ENCODE data around the gene PCMT1.

PCMT1 gene

DNA sequence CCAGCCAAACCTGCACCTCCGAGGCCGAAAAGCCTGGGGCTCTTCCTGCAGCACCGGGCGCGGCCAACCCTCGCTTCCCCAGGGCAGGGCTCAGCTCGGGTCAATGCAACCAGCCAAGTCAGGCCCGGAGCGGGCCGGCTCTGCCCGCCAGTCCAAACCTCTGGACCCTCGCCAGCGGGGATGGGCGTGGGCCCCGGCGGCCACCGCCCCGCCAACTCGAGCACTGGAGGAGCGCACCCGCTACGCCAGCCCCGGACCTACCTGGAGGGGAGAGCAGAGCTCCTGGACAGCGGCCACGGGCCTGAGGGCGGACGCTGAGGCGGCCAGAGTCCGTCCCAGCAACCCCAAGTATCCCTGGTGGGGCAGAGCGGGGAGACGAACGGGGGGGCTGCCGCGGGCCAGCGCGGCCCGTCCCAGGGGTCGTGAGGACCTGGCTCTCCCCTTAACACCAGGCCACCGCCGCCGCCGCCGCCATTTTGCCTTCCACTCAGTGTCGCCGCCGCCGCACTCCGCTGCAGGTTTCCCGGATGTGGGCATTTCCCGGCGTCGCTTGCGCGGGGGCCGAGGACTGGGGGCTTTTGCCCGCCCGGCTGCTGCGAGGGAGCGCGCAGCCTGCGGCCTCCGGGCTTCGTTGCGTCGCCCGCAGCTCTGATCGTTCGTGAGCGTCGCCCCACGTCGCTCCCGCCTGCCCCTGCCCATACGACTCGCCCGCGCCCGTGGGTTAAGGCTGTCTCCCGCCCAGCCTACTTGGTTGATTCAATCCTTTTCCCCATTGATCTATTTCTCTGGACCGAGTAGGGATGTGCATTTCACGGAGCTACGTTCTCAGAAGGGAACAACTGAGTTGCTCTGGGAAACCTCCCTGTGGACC is 31.7 kb upstream of the PCMT1 start, which contains the start of gene LATS1:
LATS1 (minus strand) TSS at position 514 of the 871 bp plus-strand sequence. CDS start 15,975 bp downstream, outside the sequence.
- no peak for TF ChIP-seq CTCF (IDR thresholded peaks at IDR 0.05; ENCODE audit: low read depth, low read length)
- peak within 1 kb of the TSS; percentile 85 for H3K4me3 ChIP-seq (ENCODE audit: low read depth, low read length)
- in situ Hi-C loops (cut with HindIII; ENCODE audit: low sequenced_read_pairs): no loop called here
- peak; percentile 83 for DNase-seq (ENCODE audit: low read depth, low spot score)

DNA sequence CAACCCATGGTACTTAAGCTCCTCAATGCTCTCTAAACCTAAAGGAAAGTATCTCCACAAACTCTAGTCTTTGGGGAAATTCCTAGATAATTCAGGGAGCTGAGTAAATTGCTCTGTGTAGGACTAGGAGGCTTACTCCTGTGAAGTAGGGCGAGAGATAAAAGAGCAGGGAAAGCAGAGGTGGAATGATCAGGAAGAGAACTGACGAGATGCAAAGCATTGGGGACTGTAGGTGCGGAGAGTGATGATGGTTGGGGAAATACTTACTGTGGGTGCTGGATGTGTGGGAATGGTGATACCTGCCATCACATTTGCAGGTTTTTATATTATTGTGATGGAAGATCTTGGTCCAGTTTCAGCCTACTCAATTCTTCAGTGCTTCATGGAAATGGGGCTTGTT is 30.0 kb upstream of the PCMT1 start:
- TF ChIP-seq CTCF (IDR thresholded peaks at IDR 0.05; ENCODE audit: low read depth, low read length): no peak
- no peak for DNase-seq (ENCODE audit: low read depth, low spot score)
- no peak overlapping the region for H3K4me3 ChIP-seq (ENCODE audit: low read depth, low read length)
- in situ Hi-C loops (cut with HindIII; ENCODE audit: low sequenced_read_pairs): no loop called here

DNA sequence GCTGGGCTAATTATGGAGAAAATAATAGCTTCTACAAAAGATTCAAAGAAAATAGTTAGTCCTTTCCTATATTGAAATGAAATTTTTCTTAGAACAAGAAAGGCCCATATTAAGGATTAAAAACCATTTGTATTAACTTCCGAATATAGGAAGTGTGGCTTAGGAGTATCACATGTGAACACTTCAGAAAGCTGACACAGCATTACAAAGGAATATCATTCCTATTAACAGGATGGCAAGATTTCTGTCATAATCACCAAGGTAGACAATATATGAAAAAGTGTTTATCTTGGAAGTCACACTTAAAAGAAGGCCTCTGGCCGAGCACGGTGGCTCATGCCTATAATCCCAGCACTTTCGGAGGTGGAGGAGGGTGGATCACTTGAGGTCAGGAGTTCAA is 26.3 kb upstream of the PCMT1 start:
- TF ChIP-seq CTCF (IDR thresholded peaks at IDR 0.05; ENCODE audit: low read depth, low read length): no peak
- DNase-seq (ENCODE audit: low read depth, low spot score): no peak
- in situ Hi-C loops (cut with HindIII; ENCODE audit: low sequenced_read_pairs): no loop called here
- H3K4me3 ChIP-seq (ENCODE audit: low read depth, low read length): no peak overlapping the region

DNA sequence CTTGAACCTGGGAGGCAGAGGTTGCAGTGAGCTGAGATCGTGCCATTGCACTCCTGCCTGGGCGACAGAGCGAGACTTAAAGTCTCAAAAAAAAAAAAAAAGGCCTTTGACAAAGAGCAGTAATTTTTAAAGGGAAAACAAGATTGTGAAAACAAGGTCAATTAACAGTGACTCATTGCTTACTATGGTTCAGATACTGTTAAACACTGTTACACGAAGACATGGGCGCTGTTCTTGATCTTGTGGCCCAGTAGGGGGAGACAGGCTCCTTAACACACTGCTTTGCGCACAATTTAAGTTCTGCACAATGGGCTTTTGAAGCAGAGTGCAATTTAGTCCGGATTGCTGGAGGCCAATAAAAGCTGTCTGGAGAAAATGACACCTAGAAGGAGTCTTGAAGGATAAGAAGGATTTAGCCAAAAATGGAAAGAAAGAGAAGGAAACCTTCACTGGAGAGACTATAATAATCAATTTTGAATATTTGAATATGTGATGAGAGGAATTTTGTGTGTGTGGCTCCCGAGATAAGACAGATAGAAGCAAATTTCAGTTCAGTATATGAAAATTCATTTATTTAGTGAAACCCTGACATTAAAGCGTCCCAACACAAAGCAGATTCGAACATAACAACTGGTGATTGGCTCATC is 25.6 kb upstream of the PCMT1 start:
- in situ Hi-C loops (cut with HindIII; ENCODE audit: low sequenced_read_pairs): no loop called here
- no peak overlapping the region for H3K4me3 ChIP-seq (ENCODE audit: low read depth, low read length)
- DNase-seq (ENCODE audit: low read depth, low spot score): peak; percentile 75
- peak; percentile 85 for TF ChIP-seq CTCF (IDR thresholded peaks at IDR 0.05; ENCODE audit: low read depth, low read length)

DNA sequence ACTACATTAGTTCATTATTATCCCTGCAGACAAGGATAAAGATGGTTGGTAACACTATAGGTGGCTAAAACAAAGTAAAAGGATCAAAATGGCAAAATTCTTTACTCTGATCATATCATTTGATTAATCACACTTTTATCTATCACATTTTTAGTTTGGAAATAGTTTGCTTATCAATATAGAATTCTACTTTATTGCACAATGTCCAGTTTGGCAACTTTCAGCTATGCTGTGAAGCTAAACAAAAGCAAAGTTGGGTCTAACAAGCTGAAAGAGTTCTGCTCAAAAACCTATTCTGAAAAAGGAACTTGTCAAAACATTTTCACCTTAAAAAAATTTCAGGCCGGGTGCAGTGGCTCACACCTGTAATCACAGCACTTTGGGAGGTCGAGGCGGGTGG is 23.8 kb upstream of the PCMT1 start:
- in situ Hi-C loops (cut with HindIII; ENCODE audit: low sequenced_read_pairs): no loop called here
- no peak overlapping the region for H3K4me3 ChIP-seq (ENCODE audit: low read depth, low read length)
- TF ChIP-seq CTCF (IDR thresholded peaks at IDR 0.05; ENCODE audit: low read depth, low read length): no peak
- DNase-seq (ENCODE audit: low read depth, low spot score): no peak

DNA sequence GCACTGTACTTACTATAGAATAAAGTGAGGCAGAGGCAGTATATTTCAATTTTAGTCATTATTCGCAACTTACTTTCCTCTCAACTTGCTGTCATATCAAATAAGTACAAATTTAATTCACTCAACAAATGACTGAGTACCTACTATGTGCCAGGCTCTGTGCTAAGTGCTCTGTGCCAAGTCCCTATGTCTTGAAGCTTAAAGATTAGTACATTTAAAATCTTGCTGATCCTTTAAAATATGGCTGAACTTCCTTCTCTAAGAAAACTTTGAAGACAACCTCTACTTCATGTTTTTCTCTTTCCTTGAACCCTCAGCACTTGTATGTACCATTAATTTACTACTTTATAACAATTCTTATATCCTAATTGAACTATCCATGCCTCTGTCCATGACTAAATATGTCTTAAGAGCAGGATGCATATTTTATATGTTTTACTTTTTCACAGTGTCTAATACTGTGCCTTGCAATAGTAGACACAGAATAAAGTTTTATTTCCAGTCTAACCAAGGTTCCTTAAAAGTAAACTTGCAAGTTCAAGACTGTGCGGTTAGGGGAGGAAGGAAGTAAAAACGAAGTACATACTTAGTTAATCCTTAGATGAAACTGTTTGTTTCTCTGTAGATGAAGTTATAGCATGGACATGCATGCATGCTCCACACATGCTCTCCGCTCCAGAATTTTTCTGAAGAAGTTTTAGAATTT is 21.6 kb upstream of the PCMT1 start:
- in situ Hi-C loops (cut with HindIII; ENCODE audit: low sequenced_read_pairs): no loop called here
- no peak overlapping the region for H3K4me3 ChIP-seq (ENCODE audit: low read depth, low read length)
- TF ChIP-seq CTCF (IDR thresholded peaks at IDR 0.05; ENCODE audit: low read depth, low read length): no peak
- no peak for DNase-seq (ENCODE audit: low read depth, low spot score)
